H9 (cell line): ENCODE results near the gene ZNF524. TPM values are rescaled to one million over a fixed set of nuclear protein-coding genes. Genes with fewer than 3 reads are reported as not detected.

Source experiments
- DNase-seq: peaks from one replicate; pipeline ENCODE4 v3.0.0-alpha.2; 2017
- H2AFZ ChIP-seq: one replicate; pipeline ENCODE4 v1.6.1; 2013; ENCODE audit warnings: mild to moderate bottlenecking, low read length, control low read depth, moderate library complexity
- H2AK5ac ChIP-seq: 2 replicates; pipeline ENCODE4 v1.6.1; 2013; ENCODE audit warnings: low read length, control low read depth, mixed read lengths; ENCODE audit not compliant: insufficient read length
- H2BK120ac ChIP-seq: one replicate; pipeline ENCODE4 v1.6.1; 2013; ENCODE audit warnings: low read depth, mild to moderate bottlenecking, low read length, control low read depth, inconsistent platforms; ENCODE audit not compliant: poor library complexity, severe bottlenecking
- H2BK12ac ChIP-seq: 2 replicates; pipeline ENCODE4 v1.6.1; 2013; ENCODE audit warnings: low read length, control low read depth, mixed read lengths, low read depth; ENCODE audit not compliant: insufficient read length
- H2BK15ac ChIP-seq: 2 replicates; pipeline ENCODE4 v1.6.1; 2013; ENCODE audit warnings: low read depth, low read length, control low read depth
- H2BK20ac ChIP-seq: one replicate; pipeline ENCODE4 v1.6.1; 2013; ENCODE audit warnings: low read depth, mild to moderate bottlenecking, low read length, control low read depth, inconsistent platforms; ENCODE audit not compliant: poor library complexity, severe bottlenecking
- H2BK5ac ChIP-seq: 2 replicates; pipeline ENCODE4 v1.6.1; 2013; ENCODE audit warnings: low read length, control low read depth, mixed read lengths; ENCODE audit not compliant: insufficient read length
- H3K14ac ChIP-seq: 2 replicates; pipeline ENCODE4 v1.6.1; 2013; ENCODE audit warnings: low read length, control low read depth; ENCODE audit not compliant: insufficient read depth
- H3K18ac ChIP-seq: 2 replicates; pipeline ENCODE4 v1.6.1; 2013; ENCODE audit warnings: low read depth, mild to moderate bottlenecking, mixed read lengths, low read length, control low read depth; ENCODE audit not compliant: insufficient read length
- H3K23ac ChIP-seq: 2 replicates; pipeline ENCODE4 v1.6.1; 2013; ENCODE audit warnings: low read length, control low read depth, mixed read lengths, low read depth; ENCODE audit not compliant: insufficient read length
- H3K23me2 ChIP-seq: 2 replicates; pipeline ENCODE4 v1.6.1; 2013; ENCODE audit warnings: low read depth, mild to moderate bottlenecking, mixed read lengths, low read length, control low read depth; ENCODE audit not compliant: insufficient read length, poor library complexity, severe bottlenecking
- H3K27ac ChIP-seq: 2 replicates; pipeline ENCODE4 v1.5.1; 2013; ENCODE audit warnings: low read length, control low read depth, mixed read lengths, low read depth; ENCODE audit not compliant: insufficient read length
- H3K27me3 ChIP-seq: 2 replicates; pipeline ENCODE4 v1.6.1; 2013; ENCODE audit warnings: low read length, control low read depth, inconsistent platforms; ENCODE audit not compliant: insufficient read depth
- H3K4ac ChIP-seq: 2 replicates; pipeline ENCODE4 v1.6.1; 2013; ENCODE audit warnings: low read depth, mild to moderate bottlenecking, control low read depth, inconsistent platforms, low read length, moderate library complexity
- H3K4me1 ChIP-seq: 2 replicates; pipeline ENCODE4 v1.6.1; 2013; ENCODE audit warnings: low read length, control low read depth, inconsistent platforms; ENCODE audit not compliant: insufficient read depth
- H3K4me2 ChIP-seq: 2 replicates; pipeline ENCODE4 v1.6.1; 2013; ENCODE audit warnings: low read length, control low read depth, mixed read lengths; ENCODE audit not compliant: insufficient read length, insufficient read depth
- H3K56ac ChIP-seq: 2 replicates; pipeline ENCODE4 v1.6.1; 2013; ENCODE audit warnings: low read depth, mild to moderate bottlenecking, mixed read lengths, low read length, control low read depth; ENCODE audit not compliant: insufficient read length
- H3K79me1 ChIP-seq: 2 replicates; pipeline ENCODE4 v1.6.1; 2013; ENCODE audit warnings: low read depth, mild to moderate bottlenecking, moderate library complexity, low read length, control low read depth, inconsistent platforms; ENCODE audit not compliant: insufficient read depth, poor library complexity, severe bottlenecking
- H3K79me2 ChIP-seq: 2 replicates; pipeline ENCODE4 v1.6.1; 2013; ENCODE audit warnings: low read length, control low read depth, inconsistent platforms; ENCODE audit not compliant: insufficient read depth
- H3K9ac ChIP-seq: 2 replicates; pipeline ENCODE4 v1.6.1; 2013; ENCODE audit warnings: low read length, control low read depth, mixed read lengths; ENCODE audit not compliant: insufficient read length; ENCODE audit errors: extremely low read depth
- H3K9me3 ChIP-seq: one replicate; pipeline ENCODE4 v1.6.1; 2013; ENCODE audit warnings: low read depth, low read length, inconsistent platforms; ENCODE audit not compliant: control insufficient read depth
- H3T11ph ChIP-seq: one replicate; pipeline ENCODE4 v1.6.1; 2013; ENCODE audit warnings: mild to moderate bottlenecking, low read length, control low read depth, inconsistent platforms
- H4K20me1 ChIP-seq: one replicate; pipeline ENCODE4 v1.6.1; 2013; ENCODE audit not compliant: control insufficient read depth, insufficient read length, insufficient read depth
- H4K5ac ChIP-seq: 2 replicates; pipeline ENCODE4 v1.6.1; 2013; ENCODE audit warnings: low read depth, mild to moderate bottlenecking, mixed read lengths, low read length, control low read depth; ENCODE audit not compliant: insufficient read length
- H4K8ac ChIP-seq: replicated peaks from 2 replicates; pipeline ENCODE4 v1.6.1; 2013; ENCODE audit warnings: low read length, control low read depth, mixed read lengths, low read depth; ENCODE audit not compliant: insufficient read length
- H4K91ac ChIP-seq: 2 replicates; pipeline ENCODE4 v1.6.1; 2013; ENCODE audit warnings: low read depth, mild to moderate bottlenecking, moderate library complexity, mixed read lengths, low read length, control low read depth; ENCODE audit not compliant: insufficient read length
- H3K27ac Mint-ChIP-seq, 3 experiments: 2 replicates in 2 of 3; 3 replicates in 1 of 3; pipeline ENCODE4 v1.8.0; 2020 to 2021; ENCODE audit warnings: mixed read lengths in 3 of 3, mild to moderate bottlenecking in 1 of 3, moderate library complexity in 1 of 3
- H3K27me3 Mint-ChIP-seq: 2 replicates; pipeline ENCODE4 v1.8.0; 2021; ENCODE audit warnings: low read depth, mild to moderate bottlenecking, moderate library complexity, mixed read lengths
- H3K36me3 Mint-ChIP-seq, 3 experiments: 2 replicates in 2 of 3; 3 replicates in 1 of 3; pipeline ENCODE4 v1.8.0; 2020 to 2021; ENCODE audit warnings: low read depth in 3 of 3, mixed read lengths in 3 of 3; ENCODE audit not compliant: insufficient read depth in 1 of 3
- H3K4me1 Mint-ChIP-seq, 2 experiments: 2 replicates each; pipeline ENCODE4 v1.8.0; 2020; ENCODE audit warnings: mixed read lengths in 2 of 2
- H3K4me3 Mint-ChIP-seq, 2 experiments: 2 replicates in 1 of 2; 3 replicates in 1 of 2; pipeline ENCODE4 v1.8.0; 2020 to 2021; ENCODE audit warnings: mild to moderate bottlenecking in 2 of 2, mixed read lengths in 2 of 2, moderate library complexity in 1 of 2
- H3K9me3 Mint-ChIP-seq, 2 experiments: 2 replicates in 1 of 2; 3 replicates in 1 of 2; pipeline ENCODE4 v1.8.0; 2020; ENCODE audit warnings: mild to moderate bottlenecking in 2 of 2, mixed read lengths in 2 of 2, moderate library complexity in 1 of 2
- CTCF ChIP-seq: fragments of 200-600 bp; sonication (generic); conservative IDR thresholded peaks from 3 replicates; pipeline ENCODE4 v1.8.0; 2021; ENCODE audit warnings: antibody characterized with exemption, mild to moderate bottlenecking
- WGBS: extraction: QIAGEN DNeasy Blood & Tissue Kit; methylation state at CpG from one replicate; pipeline ENCODE4 v1.1.7; 2013; ENCODE audit warnings: missing lambda C conversion rate, low lambda C conversion rate, mixed read lengths; ENCODE audit not compliant: insufficient read length; ENCODE audit errors: extremely low coverage; 5-methylcytosine and 5-hydroxymethylcytosine counted together
- total RNA-seq: library from RNA; stranded (reverse); gene quantifications from 2 replicates; pipeline ENCODE4 v1.2.1, GENCODE V29; 2021

Gene ZNF524
- total RNA-seq, 1 experiment from 2014 or later = 3.0 TPM

GRCh38 chr19:55576746-55577145 lies 23.3 kb upstream of the ZNF524 start:
- no peak overlapping the region for H2BK12ac ChIP-seq
- no peak overlapping the region for H2AK5ac ChIP-seq
- H2BK15ac ChIP-seq = no peak overlapping the region
- H4K8ac ChIP-seq = no peak overlapping the region
- H3K27me3 Mint-ChIP-seq = no peaks in the 10 kb centered on the region
- no peak overlapping the region for H3K9ac ChIP-seq
- no peaks in the 10 kb centered on the region for H3K4me1 ChIP-seq
- no peaks in the 10 kb centered on the region for H3K9me3 ChIP-seq
- no peak overlapping the region for H3K4ac ChIP-seq
- no peak overlapping the region for H2BK120ac ChIP-seq
- H2BK5ac ChIP-seq = no peak overlapping the region
- H3K4me3 Mint-ChIP-seq = peak overlapping the region; percentile 4 to 55; a peak in 3 of 5 replicates
- no peak overlapping the region for H3K27ac Mint-ChIP-seq
- H4K5ac ChIP-seq = no peak overlapping the region
- H4K20me1 ChIP-seq = no peaks in the 10 kb centered on the region
- peaks cover 9 to 25% (median 19%) of the 10 kb centered on the region in 3 experiments for H3K36me3 Mint-ChIP-seq
- peaks cover 3% of the 10 kb centered on the region for H3K79me1 ChIP-seq
- H4K91ac ChIP-seq = no peak overlapping the region
- WGBS = no CpG with 5 or more reads among the region's 5 CpGs
- H2BK20ac ChIP-seq = no peak overlapping the region
- H3K18ac ChIP-seq = no peak overlapping the region
- no peaks in the 10 kb centered on the region for H3K23me2 ChIP-seq
- no peak overlapping the region for H3K4me2 ChIP-seq
- H3K79me2 ChIP-seq = peaks cover 1% of the 10 kb centered on the region; the same call in 1 of the 2 replicates
- H3K4me1 Mint-ChIP-seq = peaks cover 9 to 11% of the 10 kb centered on the region in 2 experiments
- no peak overlapping the region for H3K14ac ChIP-seq
- no peak overlapping the region for H2AFZ ChIP-seq
- no peak overlapping the region for H3K23ac ChIP-seq
- TF ChIP-seq CTCF = no peak
- no peak overlapping the region for H3T11ph ChIP-seq
- no peak for DNase-seq
- no peak overlapping the region for H3K27ac ChIP-seq
- no peaks in the 10 kb centered on the region for H3K27me3 ChIP-seq
- H3K56ac ChIP-seq = no peak overlapping the region
- H3K9me3 Mint-ChIP-seq = no peaks in the 10 kb centered on the region
